ENCODE data around the gene KIF14. TPM values are rescaled to one million over a fixed set of nuclear protein-coding genes. Genes with fewer than 3 reads are reported as not detected.

KIF14 gene
- total and polyA plus RNA-seq, 2 of the 8 experiments (the other 6 are each of a cell fraction or from before 2014, with no cell fraction given): 2.6 to 23.3 TPM

DNA sequence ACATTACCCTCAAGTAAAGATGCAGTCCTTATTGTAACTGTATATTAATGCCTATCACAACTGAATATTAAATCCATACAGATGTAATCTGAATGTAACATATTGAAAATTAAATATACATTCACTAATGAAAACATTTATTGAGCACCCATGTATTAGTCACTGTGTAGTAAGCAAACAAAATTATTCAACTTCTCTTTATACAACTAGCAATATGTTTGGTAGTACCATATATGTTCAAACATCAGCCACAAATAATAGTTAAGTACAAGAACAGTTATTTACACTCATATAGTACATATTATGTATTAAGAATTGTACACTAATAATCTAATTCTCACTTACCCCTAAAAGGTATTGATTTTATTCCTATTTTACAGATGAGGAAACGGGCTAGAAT, 17.9 kb downstream of the KIF14 start:
- Histone ChIP-seq H3K4me3 (ENCODE audit: extremely low read depth in 1 of 4, insufficient read depth in 2 of 4, low read depth in 3 of 4, low read length in 4 of 4) (no peak overlapping the region), H4K91ac (replicated peaks; ENCODE audit: insufficient read length, low read length) (no peak overlapping the region), H3K14ac (ENCODE audit: insufficient read length) (no peak overlapping the region), H3K79me1 (ENCODE audit: low read depth, low read length) (no peaks in the 10 kb centered on the region), H2BK20ac (ENCODE audit: low read length) (no peak overlapping the region), H3K23me2 (ENCODE audit: low read depth, low read length) (no peaks in the 10 kb centered on the region), H3K4me1 (replicated peaks in 1 of 4; ENCODE audit: control insufficient read depth in 3 of 4, insufficient read depth in 4 of 4, low read length in 3 of 4) (no peaks in the 10 kb centered on the region), H2BK15ac (ENCODE audit: low read length) (no peak overlapping the region), H4K20me1 (replicated peaks in 1 of 2; ENCODE audit: control insufficient read depth in 1 of 2, insufficient read depth in 2 of 2, low read length in 2 of 2) (no peaks in the 10 kb centered on the region), H3K36me3 (ENCODE audit: control insufficient read depth in 2 of 4, insufficient read depth in 4 of 4, low read length in 3 of 4) (peaks cover 3 to 81% (median 32%) of the 10 kb centered on the region in 4 experiments; a peak in 6 of 8 replicates), H2BK5ac (ENCODE audit: low read depth, low read length) (no peak overlapping the region), H3K27me3 (replicated peaks in 1 of 4; ENCODE audit: control insufficient read depth in 3 of 4, extremely low read depth in 1 of 4, insufficient read depth in 3 of 4, low read length in 3 of 4) (no peaks in the 10 kb centered on the region), H2BK120ac (replicated peaks; ENCODE audit: low read depth, low read length) (no peak overlapping the region), H2AK5ac (ENCODE audit: low read depth, low read length) (no peak overlapping the region), H3K18ac (ENCODE audit: extremely low read depth, low read length) (no peak overlapping the region), H3K4ac (replicated peaks; ENCODE audit: insufficient read length, low read depth, low read length) (no peak overlapping the region), H3K56ac (replicated peaks; ENCODE audit: insufficient read length, low read depth, low read length) (no peak overlapping the region), H4K8ac (ENCODE audit: extremely low read depth, insufficient read depth, low read length) (no peak overlapping the region), H3K79me2 (ENCODE audit: control insufficient read depth in 1 of 2, insufficient read depth in 2 of 2, low read length in 2 of 2) (no peaks in the 10 kb centered on the region), H3K27ac (ENCODE audit: low read depth, low read length) (no peak overlapping the region), H3K4me2 (ENCODE audit: insufficient read depth in 1 of 2, low read depth in 2 of 2, low read length in 2 of 2) (no peak overlapping the region), H2BK12ac (ENCODE audit: low read depth, low read length) (no peak overlapping the region), H3K9me3 (ENCODE audit: insufficient read depth in 2 of 2, low read depth in 1 of 2, low read length in 1 of 2) (no peaks in the 10 kb centered on the region), H3K9ac (replicated peaks in 1 of 4; ENCODE audit: extremely low read depth in 1 of 4, low read depth in 3 of 4, low read length in 3 of 4) (no peak overlapping the region), H2AFZ (ENCODE audit: low read length) (no peak overlapping the region), H4K5ac (ENCODE audit: insufficient read length, low read depth, low read length) (no peak overlapping the region), H3K23ac (ENCODE audit: insufficient read length) (no peak overlapping the region)
- TF ChIP-seq SP1 (IDR thresholded peaks at IDR 0.05; ENCODE audit: low read depth, low read length) (no peak), SAP30 (IDR thresholded peaks at IDR 0.05; ENCODE audit: insufficient read depth, insufficient replicate concordance, low read length) (no peak), BACH1 (IDR thresholded peaks at IDR 0.05; ENCODE audit: low read length) (no peak), ZNF274 (IDR thresholded peaks at IDR 0.05; ENCODE audit: borderline replicate concordance, extremely low read depth, low read length) (no peak)
- TF ChIP-seq, protein P1, sequence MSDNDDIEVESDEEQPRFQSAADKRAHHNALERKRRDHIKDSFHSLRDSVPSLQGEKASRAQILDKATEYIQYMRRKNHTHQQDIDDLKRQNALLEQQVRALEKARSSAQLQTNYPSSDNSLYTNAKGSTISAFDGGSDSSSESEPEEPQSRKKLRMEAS (IDR thresholded peaks at IDR 0.05): no peak
- 85% methylated on average over 1 of the region's 1 CpG; no CpG with 5 or more reads in 1 of the 2 experiments for WGBS, 2 experiments (ENCODE audit: extremely low coverage in 1 of 2, insufficient coverage in 1 of 2, insufficient read length in 1 of 2, insufficient replicate concordance in 2 of 2, low coverage in 1 of 2, low lambda C conversion rate in 2 of 2, missing lambda C conversion rate in 1 of 2)
- CTCF ChIA-PET (ENCODE audit: partially characterized antibody): interaction anchor here (1.7 kb wide), 1 partner anchor 10 kb away, joined by 4 read pairs; no protein-coding TSS in a partner anchor
- DNase-seq (ENCODE audit: low read depth in 1 of 2, low spot score in 2 of 2) (no peak), FAIRE-seq (no peak)
- POLR2A ChIA-PET (ENCODE audit: partially characterized antibody): no interaction called here

Data from H1 (cell line).